KMS-11 (cell line): ENCODE results near the gene KCNG1.

ENCODE experiments used
- H2AFZ ChIP-seq: fragments of 200-600 bp; sonication (generic); 2 replicates; pipeline ENCODE4 v1.6.1; 2016; ENCODE audit warnings: antibody characterized with exemption, mixed run types, low read depth
- H3K27ac ChIP-seq: fragments of 200-600 bp; sonication (generic); 2 replicates; pipeline ENCODE4 v1.6.1; 2016; ENCODE audit warnings: mild to moderate bottlenecking, mixed run types
- H3K27me3 ChIP-seq: fragments of 200-600 bp; sonication (generic); 2 replicates; pipeline ENCODE4 v1.6.1; 2017; ENCODE audit warnings: mild to moderate bottlenecking, low read depth, mixed run types, moderate library complexity; ENCODE audit not compliant: insufficient read depth
- H3K36me3 ChIP-seq: fragments of 200-600 bp; sonication (generic); 2 replicates; pipeline ENCODE4 v1.6.1; 2017; ENCODE audit warnings: mild to moderate bottlenecking, mixed run types; ENCODE audit not compliant: insufficient read depth
- H3K4me1 ChIP-seq: fragments of 200-600 bp; sonication (generic); 2 replicates; pipeline ENCODE4 v1.6.1; 2016; ENCODE audit warnings: mild to moderate bottlenecking, low read depth, mixed run types; ENCODE audit not compliant: poor library complexity, severe bottlenecking
- H3K4me2 ChIP-seq: fragments of 200-600 bp; sonication (generic); 2 replicates; pipeline ENCODE4 v1.7.0; 2016; ENCODE audit warnings: mild to moderate bottlenecking, mixed run types
- H3K4me3 ChIP-seq: fragments of 200-600 bp; sonication (generic); IDR thresholded peaks from 2 replicates; pipeline ENCODE4 v1.6.1; 2017; ENCODE audit warnings: low read depth, low read length, mixed read lengths; ENCODE audit not compliant: insufficient read depth
- H3K79me2 ChIP-seq: fragments of 200-600 bp; sonication (generic); 2 replicates; pipeline ENCODE4 v1.6.1; 2016; ENCODE audit warnings: low read depth, mixed run types; ENCODE audit not compliant: insufficient read depth
- H3K9ac ChIP-seq: fragments of 200-600 bp; sonication (generic); 2 replicates; pipeline ENCODE4 v1.6.1; 2016; ENCODE audit warnings: mild to moderate bottlenecking, mixed run types
- H4K20me1 ChIP-seq: fragments of 200-600 bp; sonication (generic); 2 replicates; pipeline ENCODE4 v1.6.1; 2016; ENCODE audit warnings: mild to moderate bottlenecking, mixed run types; ENCODE audit not compliant: insufficient read depth
- CTCF ChIP-seq: fragments of 200-600 bp; sonication (generic); conservative IDR thresholded peaks from 2 replicates; pipeline ENCODE4 v1.6.1; 2017; ENCODE audit warnings: low read depth, mild to moderate bottlenecking, antibody characterized with exemption, low read length, moderate library complexity, mixed read lengths

Gene KCNG1

GRCh38 chr20:51001430-51002265 is 21.3 kb downstream of the KCNG1 start:
- no peak overlapping the region for H3K27ac ChIP-seq
- no peak overlapping the region for H3K4me2 ChIP-seq
- no peaks in the 10 kb centered on the region for H3K27me3 ChIP-seq
- no peak overlapping the region for H2AFZ ChIP-seq
- TF ChIP-seq CTCF, result no peak
- H3K79me2 ChIP-seq, result no peaks in the 10 kb centered on the region
- H3K4me1 ChIP-seq, result no peaks in the 10 kb centered on the region
- H3K9ac ChIP-seq, result no peak overlapping the region
- no peak overlapping the region for H3K4me3 ChIP-seq
- no peaks in the 10 kb centered on the region for H3K36me3 ChIP-seq
- H4K20me1 ChIP-seq, result no peaks in the 10 kb centered on the region

GRCh38 chr20:50999355-50999754 is 23.6 kb downstream of the KCNG1 start:
- Histone ChIP-seq H3K36me3 (no peaks in the 10 kb centered on the region), H2AFZ (no peak overlapping the region), H3K4me2 (no peak overlapping the region), H3K27me3 (no peaks in the 10 kb centered on the region), H3K4me3 (no peak overlapping the region), H3K9ac (no peak overlapping the region), H3K4me1 (no peaks in the 10 kb centered on the region), H4K20me1 (no peaks in the 10 kb centered on the region), H3K27ac (no peak overlapping the region), H3K79me2 (no peaks in the 10 kb centered on the region)
- TF ChIP-seq CTCF, result no peak

GRCh38 chr20:50996901-50997865 is 25.7 kb downstream of the KCNG1 start:
- H3K27me3 ChIP-seq, result no peaks in the 10 kb centered on the region
- TF ChIP-seq CTCF, result no peak
- H3K4me3 ChIP-seq, result no peak overlapping the region
- H4K20me1 ChIP-seq, result no peaks in the 10 kb centered on the region
- no peaks in the 10 kb centered on the region for H3K36me3 ChIP-seq
- no peak overlapping the region for H3K4me2 ChIP-seq
- no peak overlapping the region for H2AFZ ChIP-seq
- H3K9ac ChIP-seq, result no peak overlapping the region
- H3K4me1 ChIP-seq, result no peaks in the 10 kb centered on the region
- H3K79me2 ChIP-seq, result no peaks in the 10 kb centered on the region
- H3K27ac ChIP-seq, result no peak overlapping the region

GRCh38 chr20:50995506-50995905 is 27.4 kb downstream of the KCNG1 start:
- no peak overlapping the region for H3K4me3 ChIP-seq
- no peak overlapping the region for H3K4me2 ChIP-seq
- H3K27ac ChIP-seq, result no peak overlapping the region
- H3K36me3 ChIP-seq, result no peaks in the 10 kb centered on the region
- H3K9ac ChIP-seq, result no peak overlapping the region
- no peaks in the 10 kb centered on the region for H4K20me1 ChIP-seq
- H3K27me3 ChIP-seq, result no peaks in the 10 kb centered on the region
- TF ChIP-seq CTCF, result no peak
- H3K79me2 ChIP-seq, result no peaks in the 10 kb centered on the region
- no peaks in the 10 kb centered on the region for H3K4me1 ChIP-seq
- no peak overlapping the region for H2AFZ ChIP-seq
